ENCODE measurements around the gene BTBD19. TPM values are rescaled to one million over a fixed set of nuclear protein-coding genes. Genes with fewer than 3 reads are reported as not detected.

The BTBD19 gene
- total RNA-seq, 1 donor from 2014 or later = 8.7 TPM

DNA sequence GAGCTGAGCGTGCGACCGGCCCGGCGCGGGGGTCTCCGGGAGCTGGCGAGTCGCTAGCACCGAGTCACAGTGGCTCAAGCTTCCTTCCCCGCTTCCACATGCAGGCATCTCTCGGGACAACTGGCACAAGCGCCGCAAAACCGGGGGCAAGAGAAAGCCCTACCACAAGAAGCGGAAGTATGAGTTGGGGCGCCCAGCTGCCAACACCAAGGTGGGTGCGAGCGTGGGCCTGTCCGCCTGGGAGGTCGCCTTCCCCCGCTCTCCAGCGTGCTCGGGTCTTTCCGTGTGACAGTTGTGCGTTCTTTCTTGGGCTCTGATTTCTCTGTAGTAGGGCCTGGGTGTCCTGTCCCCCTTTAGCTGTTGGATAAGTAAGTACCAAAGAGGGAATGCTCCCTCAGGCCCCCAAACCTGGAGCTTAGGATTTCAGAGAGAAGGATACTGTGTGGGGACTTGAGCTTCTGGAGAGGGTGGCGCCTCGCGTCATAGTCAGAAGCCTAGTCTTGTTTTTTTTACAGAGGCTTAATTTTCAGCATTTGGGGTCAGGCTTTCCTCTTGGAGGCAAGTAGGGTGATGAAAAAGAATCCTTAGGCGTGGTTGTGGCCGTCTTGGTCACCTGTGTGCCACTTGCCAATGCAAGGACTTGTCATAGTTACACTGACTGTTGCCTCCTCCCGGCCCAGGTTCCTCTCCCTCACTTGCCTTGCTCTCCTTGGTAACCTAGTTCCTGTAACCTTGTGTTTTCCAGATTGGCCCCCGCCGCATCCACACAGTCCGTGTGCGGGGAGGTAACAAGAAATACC, 32.2 kb upstream of the BTBD19 start:
- Histone ChIP-seq H3K27me3 (ENCODE audit: low read depth) (no peaks in the 10 kb centered on the region), H3K9me3 (no peaks in the 10 kb centered on the region), H3K36me3 (peaks cover 49% of the 10 kb centered on the region), H3K27ac (peak overlapping the region; percentile 98), H3K4me3 (peak overlapping the region; percentile 97), H3K4me1 (peaks cover 29% of the 10 kb centered on the region)
- DNase-seq = no peak
- intact Hi-C loops (cut with DNase I) = no loop called here
- ATAC-seq = peak; percentile 30 to 38
- TF ChIP-seq, protein P1, sequence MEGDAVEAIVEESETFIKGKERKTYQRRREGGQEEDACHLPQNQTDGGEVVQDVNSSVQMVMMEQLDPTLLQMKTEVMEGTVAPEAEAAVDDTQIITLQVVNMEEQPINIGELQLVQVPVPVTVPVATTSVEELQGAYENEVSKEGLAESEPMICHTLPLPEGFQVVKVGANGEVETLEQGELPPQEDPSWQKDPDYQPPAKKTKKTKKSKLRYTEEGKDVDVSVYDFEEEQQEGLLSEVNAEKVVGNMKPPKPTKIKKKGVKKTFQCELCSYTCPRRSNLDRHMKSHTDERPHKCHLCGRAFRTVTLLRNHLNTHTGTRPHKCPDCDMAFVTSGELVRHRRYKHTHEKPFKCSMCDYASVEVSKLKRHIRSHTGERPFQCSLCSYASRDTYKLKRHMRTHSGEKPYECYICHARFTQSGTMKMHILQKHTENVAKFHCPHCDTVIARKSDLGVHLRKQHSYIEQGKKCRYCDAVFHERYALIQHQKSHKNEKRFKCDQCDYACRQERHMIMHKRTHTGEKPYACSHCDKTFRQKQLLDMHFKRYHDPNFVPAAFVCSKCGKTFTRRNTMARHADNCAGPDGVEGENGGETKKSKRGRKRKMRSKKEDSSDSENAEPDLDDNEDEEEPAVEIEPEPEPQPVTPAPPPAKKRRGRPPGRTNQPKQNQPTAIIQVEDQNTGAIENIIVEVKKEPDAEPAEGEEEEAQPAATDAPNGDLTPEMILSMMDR (IDR thresholded peaks at IDR 0.05) = no peak

DNA sequence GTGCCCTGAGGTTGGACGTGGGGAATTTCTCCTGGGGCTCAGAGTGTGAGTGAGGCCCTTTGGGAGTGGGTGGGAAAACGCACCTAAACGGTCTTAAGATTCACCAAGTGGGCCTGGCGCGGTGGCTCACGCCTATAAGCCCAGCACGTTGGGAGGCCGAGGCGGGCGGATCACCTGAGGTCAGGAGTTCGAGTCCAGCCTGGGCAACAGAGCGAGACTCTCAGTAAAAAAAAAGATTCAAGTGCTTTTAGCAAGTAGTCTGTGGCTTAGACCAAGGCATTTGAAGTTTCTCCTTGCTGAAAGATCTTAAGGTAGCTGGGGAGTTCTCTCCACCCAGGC, 31.6 kb upstream of the BTBD19 start:
- TF ChIP-seq, protein P1 (IDR thresholded peaks at IDR 0.05) = no peak
- DNase-seq = no peak
- intact Hi-C loops (cut with DNase I) = no loop called here

DNA sequence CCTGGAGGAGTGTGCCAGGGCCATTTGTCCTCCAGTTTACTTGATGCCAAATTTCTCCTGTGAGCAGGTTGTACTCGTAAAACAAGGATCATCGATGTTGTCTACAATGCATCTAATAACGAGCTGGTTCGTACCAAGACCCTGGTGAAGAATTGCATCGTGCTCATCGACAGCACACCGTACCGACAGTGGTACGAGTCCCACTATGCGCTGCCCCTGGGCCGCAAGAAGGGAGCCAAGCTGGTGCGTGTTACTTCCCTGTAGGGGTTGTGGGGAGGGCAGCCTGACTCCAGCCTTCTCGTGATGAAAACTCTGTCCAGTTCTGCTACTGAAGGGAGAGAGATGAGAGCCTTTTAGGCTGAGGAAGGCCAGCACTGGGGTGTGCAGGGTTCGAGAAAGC, 30.8 kb upstream of the BTBD19 start:
- ATAC-seq = no peak
- H3K9me3 ChIP-seq = no peaks in the 10 kb centered on the region
- intact Hi-C loops (cut with DNase I) = no loop called here
- no peak overlapping the region for H3K4me3 ChIP-seq
- peaks cover 29% of the 10 kb centered on the region for H3K4me1 ChIP-seq
- DNase-seq = no peak
- H3K36me3 ChIP-seq = peaks cover 55% of the 10 kb centered on the region
- no peak overlapping the region for H3K27ac ChIP-seq
- TF ChIP-seq, protein P1 (IDR thresholded peaks at IDR 0.05) = no peak
- no peaks in the 10 kb centered on the region for H3K27me3 ChIP-seq (ENCODE audit: low read depth)

More for the DNA sequence above, 31.6 kb upstream of the BTBD19 start:
- Histone ChIP-seq H3K9me3 (no peaks in the 10 kb centered on the region), H3K4me1 (peaks cover 29% of the 10 kb centered on the region), H3K4me3 (peak overlapping the region; percentile 97), H3K27ac (peak overlapping the region; percentile 98), H3K27me3 (ENCODE audit: low read depth) (no peaks in the 10 kb centered on the region), H3K36me3 (peaks cover 55% of the 10 kb centered on the region)
- no peak for ATAC-seq

DNA sequence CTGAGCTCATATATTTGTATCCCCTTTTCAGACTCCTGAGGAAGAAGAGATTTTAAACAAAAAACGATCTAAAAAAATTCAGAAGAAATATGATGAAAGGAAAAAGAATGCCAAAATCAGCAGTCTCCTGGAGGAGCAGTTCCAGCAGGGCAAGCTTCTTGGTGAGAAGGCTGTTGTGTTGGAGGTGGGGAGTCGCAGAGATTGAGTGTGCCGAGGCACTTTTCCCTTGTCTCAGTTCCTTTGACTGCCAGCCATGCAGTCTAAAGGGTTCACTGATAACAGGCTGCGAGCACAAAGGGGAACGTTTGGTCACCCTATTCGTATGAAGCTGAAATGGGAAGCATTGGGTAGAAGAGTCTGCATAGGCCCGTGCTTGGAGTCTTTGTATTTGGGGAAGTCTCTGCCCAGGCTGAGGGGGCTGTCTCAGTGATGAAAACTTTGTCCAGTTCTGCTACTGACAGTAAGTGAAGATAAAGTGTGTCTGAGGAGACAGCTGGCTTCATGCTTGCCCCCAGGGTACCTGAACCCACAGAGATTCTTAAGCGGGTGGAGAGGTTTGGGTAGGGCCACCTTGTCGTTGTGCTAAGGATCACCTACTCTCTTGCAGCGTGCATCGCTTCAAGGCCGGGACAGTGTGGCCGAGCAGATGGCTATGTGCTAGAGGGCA, 30.2 kb upstream of the BTBD19 start:
- Histone ChIP-seq H3K27me3 (ENCODE audit: low read depth) (no peaks in the 10 kb centered on the region), H3K27ac (no peak overlapping the region), H3K9me3 (no peaks in the 10 kb centered on the region), H3K4me1 (peaks cover 29% of the 10 kb centered on the region), H3K36me3 (peaks cover 55% of the 10 kb centered on the region), H3K4me3 (no peak overlapping the region)
- TF ChIP-seq, protein P1 (IDR thresholded peaks at IDR 0.05) = no peak
- no peak for DNase-seq
- intact Hi-C loops (cut with DNase I) = no loop called here
- ATAC-seq = no peak

DNA sequence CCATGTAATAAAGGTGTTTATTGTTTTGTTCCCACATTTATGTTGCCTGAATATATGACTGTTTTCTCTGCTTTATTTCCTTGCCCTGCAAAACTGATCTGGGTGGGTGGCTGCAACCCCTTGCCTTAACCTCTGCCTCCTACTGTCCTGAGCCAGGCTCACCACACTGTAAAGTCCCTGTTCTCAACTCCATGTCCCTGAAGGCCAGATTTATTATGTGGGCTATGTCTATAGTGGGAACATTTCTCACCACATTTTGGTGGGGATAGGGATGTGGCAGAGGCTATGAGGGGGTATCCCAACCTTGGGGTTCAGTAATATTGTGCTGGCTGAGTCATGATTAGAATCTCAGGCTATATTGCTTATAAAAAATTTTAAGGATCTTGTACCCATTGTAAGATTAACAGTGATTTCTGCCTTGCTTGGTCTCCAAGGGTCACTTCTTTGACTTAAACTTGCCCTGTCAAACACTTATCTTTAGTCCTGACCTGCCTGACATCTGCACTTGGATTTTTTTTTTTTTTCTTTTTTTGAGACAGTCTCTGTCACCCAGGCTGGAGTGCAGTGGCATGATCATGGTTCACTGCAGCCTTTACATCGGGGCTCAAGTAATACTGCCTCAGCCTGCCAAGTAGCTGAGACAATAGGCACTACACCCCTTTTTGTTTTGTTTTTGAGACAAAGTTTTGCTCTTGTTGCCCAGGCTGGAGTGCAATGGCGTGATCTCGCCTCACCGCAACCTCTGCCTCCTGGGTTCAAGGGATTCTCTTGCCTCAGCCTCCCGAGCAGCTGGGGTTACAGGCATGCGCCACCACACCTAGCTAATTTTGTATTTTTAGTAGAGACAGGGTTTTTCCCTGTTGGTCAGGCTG, 29.4 kb upstream of the BTBD19 start:
- no peak overlapping the region for H3K4me3 ChIP-seq
- ATAC-seq (no peak), DNase-seq (no peak)
- H3K4me1 ChIP-seq = peaks cover 38% of the 10 kb centered on the region
- H3K9me3 ChIP-seq = no peaks in the 10 kb centered on the region
- no peak overlapping the region for H3K27ac ChIP-seq
- intact Hi-C loops (cut with DNase I) = no loop called here
- H3K36me3 ChIP-seq = peaks cover 55% of the 10 kb centered on the region
- H3K27me3 ChIP-seq (ENCODE audit: low read depth) = no peaks in the 10 kb centered on the region
- TF ChIP-seq, protein P1 (IDR thresholded peaks at IDR 0.05) = no peak

Data from lower lobe of right lung (tissue), 2 donors.